ENCODE measurements around the gene PTPRU.

The PTPRU gene

DNA sequence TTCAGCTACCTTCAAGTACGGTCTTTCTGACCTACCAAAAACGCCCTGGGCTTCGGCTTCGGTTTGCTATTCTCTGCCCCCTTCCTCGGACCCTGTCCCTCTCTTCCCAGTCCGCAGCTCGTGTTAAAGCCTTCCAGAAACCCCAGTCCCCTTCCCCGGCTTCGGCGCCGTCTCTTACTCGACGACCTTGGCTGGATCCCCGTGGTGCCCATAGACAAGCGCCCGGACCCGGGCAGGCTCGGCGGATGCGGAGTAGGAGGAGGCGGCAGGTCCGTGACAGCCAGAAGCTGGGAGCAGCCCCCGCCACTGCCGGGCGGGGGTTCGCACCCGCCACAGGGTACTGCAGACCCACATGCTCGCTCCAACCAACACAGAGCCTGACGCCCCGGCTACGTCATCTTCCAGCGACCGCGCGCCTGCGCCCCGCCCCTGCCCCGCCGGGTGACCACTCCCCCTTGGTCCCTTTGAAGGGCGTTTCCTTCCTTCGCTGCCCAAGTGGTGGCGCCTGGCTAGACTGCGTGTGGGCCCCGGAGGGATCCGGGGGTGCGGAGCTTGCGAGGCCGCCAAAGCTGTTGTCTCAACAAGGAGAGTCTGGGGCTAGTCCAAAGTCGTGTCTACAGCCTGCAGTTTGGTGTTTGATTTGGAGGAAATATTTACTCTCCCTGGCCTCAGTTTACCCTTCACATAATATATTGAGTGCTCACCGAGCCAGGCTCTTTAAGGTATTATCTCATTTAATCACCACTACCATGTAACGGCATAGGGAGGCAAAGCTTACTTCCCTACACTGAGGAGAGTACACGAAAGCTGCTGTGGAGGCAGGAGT is 5.6 kb upstream of the PTPRU start, which contains the start of gene MECR (continued):
- TF ChIP-seq ZNF335 (tag by site-specific recombination; conservative IDR thresholded peaks at IDR 0.05) (peak; percentile 78), ZBTB1 (tag by site-specific recombination; IDR thresholded peaks at IDR 0.05) (no peak), ZNF600 (tag by site-specific recombination; IDR thresholded peaks at IDR 0.05) (peak; percentile 82), ZNF423 (tag by site-specific recombination; IDR thresholded peaks at IDR 0.05) (no peak), ZNF292 (tag by site-specific recombination; IDR thresholded peaks at IDR 0.05; ENCODE audit: borderline replicate concordance, low read depth) (no peak), ZEB2 (tag by site-specific recombination; IDR thresholded peaks at IDR 0.05) (peak; percentile 68; the same call in 1 of the 2 replicates), ZNF843 (tag by site-specific recombination; IDR thresholded peaks at IDR 0.05) (no peak), GLI4 (tag by site-specific recombination; IDR thresholded peaks at IDR 0.05) (no peak), OSR2 (tag by site-specific recombination; IDR thresholded peaks at IDR 0.05) (no peak), ZNF610 (tag by site-specific recombination; IDR thresholded peaks at IDR 0.05; ENCODE audit: borderline replicate concordance) (no peak), KLF7 (tag by site-specific recombination; IDR thresholded peaks at IDR 0.05; ENCODE audit: borderline replicate concordance) (peak; percentile 90; the same call in 1 of the 2 replicates), SP2 (tag by site-specific recombination; IDR thresholded peaks at IDR 0.05) (peak; percentile 77), IKZF3 (tag by site-specific recombination; IDR thresholded peaks at IDR 0.05) (no peak)
- TF ChIP-seq, protein P1, sequence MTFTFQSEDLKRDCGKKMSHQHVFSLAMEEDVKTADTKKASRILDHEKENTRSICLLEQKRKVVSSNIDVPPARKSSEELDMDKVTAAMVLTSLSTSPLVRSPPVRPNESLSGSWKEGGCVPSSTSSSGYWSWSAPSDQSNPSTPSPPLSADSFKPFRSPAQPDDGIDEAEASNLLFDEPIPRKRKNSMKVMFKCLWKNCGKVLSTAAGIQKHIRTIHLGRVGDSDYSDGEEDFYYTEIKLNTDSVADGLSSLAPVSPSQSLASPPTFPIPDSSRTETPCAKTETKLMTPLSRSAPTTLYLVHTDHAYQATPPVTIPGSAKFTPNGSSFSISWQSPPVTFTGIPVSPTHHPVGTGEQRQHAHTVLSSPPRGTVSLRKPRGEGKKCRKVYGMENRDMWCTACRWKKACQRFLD (tag by site-specific recombination; IDR thresholded peaks at IDR 0.05): no peak
- TF ChIP-seq, protein P2, sequence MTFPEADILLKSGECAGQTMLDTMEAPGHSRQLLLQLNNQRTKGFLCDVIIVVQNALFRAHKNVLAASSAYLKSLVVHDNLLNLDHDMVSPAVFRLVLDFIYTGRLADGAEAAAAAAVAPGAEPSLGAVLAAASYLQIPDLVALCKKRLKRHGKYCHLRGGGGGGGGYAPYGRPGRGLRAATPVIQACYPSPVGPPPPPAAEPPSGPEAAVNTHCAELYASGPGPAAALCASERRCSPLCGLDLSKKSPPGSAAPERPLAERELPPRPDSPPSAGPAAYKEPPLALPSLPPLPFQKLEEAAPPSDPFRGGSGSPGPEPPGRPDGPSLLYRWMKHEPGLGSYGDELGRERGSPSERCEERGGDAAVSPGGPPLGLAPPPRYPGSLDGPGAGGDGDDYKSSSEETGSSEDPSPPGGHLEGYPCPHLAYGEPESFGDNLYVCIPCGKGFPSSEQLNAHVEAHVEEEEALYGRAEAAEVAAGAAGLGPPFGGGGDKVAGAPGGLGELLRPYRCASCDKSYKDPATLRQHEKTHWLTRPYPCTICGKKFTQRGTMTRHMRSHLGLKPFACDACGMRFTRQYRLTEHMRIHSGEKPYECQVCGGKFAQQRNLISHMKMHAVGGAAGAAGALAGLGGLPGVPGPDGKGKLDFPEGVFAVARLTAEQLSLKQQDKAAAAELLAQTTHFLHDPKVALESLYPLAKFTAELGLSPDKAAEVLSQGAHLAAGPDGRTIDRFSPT (tag by site-specific recombination; IDR thresholded peaks at IDR 0.05): peak; percentile 84
- TF ChIP-seq, protein P3, sequence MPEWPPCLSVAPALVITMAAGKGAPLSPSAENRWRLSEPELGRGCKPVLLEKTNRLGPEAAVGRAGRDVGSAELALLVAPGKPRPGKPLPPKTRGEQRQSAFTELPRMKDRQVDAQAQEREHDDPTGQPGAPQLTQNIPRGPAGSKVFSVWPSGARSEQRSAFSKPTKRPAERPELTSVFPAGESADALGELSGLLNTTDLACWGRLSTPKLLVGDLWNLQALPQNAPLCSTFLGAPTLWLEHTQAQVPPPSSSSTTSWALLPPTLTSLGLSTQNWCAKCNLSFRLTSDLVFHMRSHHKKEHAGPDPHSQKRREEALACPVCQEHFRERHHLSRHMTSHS (tag by site-specific recombination; IDR thresholded peaks at IDR 0.05): no peak
- TF ChIP-seq, protein P4, sequence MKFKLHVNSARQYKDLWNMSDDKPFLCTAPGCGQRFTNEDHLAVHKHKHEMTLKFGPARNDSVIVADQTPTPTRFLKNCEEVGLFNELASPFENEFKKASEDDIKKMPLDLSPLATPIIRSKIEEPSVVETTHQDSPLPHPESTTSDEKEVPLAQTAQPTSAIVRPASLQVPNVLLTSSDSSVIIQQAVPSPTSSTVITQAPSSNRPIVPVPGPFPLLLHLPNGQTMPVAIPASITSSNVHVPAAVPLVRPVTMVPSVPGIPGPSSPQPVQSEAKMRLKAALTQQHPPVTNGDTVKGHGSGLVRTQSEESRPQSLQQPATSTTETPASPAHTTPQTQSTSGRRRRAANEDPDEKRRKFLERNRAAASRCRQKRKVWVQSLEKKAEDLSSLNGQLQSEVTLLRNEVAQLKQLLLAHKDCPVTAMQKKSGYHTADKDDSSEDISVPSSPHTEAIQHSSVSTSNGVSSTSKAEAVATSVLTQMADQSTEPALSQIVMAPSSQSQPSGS (tag by site-specific recombination; IDR thresholded peaks at IDR 0.05; ENCODE audit: low read depth): peak; percentile 90

DNA sequence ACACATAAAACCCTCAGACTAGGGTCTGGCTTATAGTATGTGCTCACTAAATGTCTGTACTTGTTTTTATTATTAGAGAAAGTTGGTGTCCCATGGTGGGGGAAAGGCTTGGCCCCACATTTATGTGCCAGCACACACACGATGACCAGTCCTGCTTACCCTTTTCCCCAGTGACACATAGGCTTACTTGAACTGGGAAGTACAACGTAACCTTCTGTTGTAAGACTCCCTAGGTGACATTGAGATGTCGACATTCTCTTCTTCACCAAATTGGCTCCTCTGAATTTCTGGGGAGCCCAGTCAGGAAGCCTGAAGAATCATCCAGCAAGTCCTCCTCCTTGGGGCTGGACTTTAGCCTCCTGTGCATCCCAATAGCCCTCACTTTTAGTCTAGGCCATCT is 3.9 kb upstream of the PTPRU start:
- Histone ChIP-seq H3K9me3 (ENCODE audit: control insufficient read depth, insufficient read depth, low read depth, low read length) (no peaks in the 10 kb centered on the region), H3K4me1 (ENCODE audit: control insufficient read depth, insufficient read depth, low read length) (no peaks in the 10 kb centered on the region), H3K4me3 (ENCODE audit: low read depth, low read length) (no peak overlapping the region), H3K27ac (ENCODE audit: extremely low read depth, low read depth, low read length) (no peak overlapping the region), H3K36me3 (ENCODE audit: control insufficient read depth in 2 of 2, insufficient read depth in 1 of 2, low read length in 2 of 2) (no peaks in the 10 kb centered on the region)
- ChIA-PET POLR2A (no interaction called here), CTCF (interaction anchor here (0.6 to 0.7 kb wide), 2 partner anchors 26 to 561 kb away, joined by 3 read pairs; no protein-coding TSS in a partner anchor)
- TF ChIP-seq, protein P5, sequence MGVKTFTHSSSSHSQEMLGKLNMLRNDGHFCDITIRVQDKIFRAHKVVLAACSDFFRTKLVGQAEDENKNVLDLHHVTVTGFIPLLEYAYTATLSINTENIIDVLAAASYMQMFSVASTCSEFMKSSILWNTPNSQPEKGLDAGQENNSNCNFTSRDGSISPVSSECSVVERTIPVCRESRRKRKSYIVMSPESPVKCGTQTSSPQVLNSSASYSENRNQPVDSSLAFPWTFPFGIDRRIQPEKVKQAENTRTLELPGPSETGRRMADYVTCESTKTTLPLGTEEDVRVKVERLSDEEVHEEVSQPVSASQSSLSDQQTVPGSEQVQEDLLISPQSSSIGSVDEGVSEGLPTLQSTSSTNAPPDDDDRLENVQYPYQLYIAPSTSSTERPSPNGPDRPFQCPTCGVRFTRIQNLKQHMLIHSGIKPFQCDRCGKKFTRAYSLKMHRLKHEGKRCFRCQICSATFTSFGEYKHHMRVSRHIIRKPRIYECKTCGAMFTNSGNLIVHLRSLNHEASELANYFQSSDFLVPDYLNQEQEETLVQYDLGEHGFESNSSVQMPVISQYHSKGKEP (tag by site-specific recombination; IDR thresholded peaks at IDR 0.05): no peak
- TF ChIP-seq SETDB1 (IDR thresholded peaks at IDR 0.05; ENCODE audit: insufficient read length, low read length) (no peak), ZNF169 (tag by site-specific recombination; IDR thresholded peaks at IDR 0.05) (no peak), ZNF114 (tag by site-specific recombination; IDR thresholded peaks at IDR 0.05) (no peak), ZNF664 (tag by site-specific recombination; IDR thresholded peaks at IDR 0.05) (peak; percentile 77), ZNF24 (tag by site-specific recombination; IDR thresholded peaks at IDR 0.05) (no peak), OSR2 (tag by site-specific recombination; IDR thresholded peaks at IDR 0.05) (no peak)
